HG03039 (cell line): ENCODE measurements around the gene GPR89B.
A peak's percentile ranks its signal among the peaks of the same experiment; 100 is the strongest.
"Not testable (repeated sequence)": the region's sequence is repeated elsewhere in the genome, so short reads cannot be mapped to it uniquely, and the experiment has no call there.

Source experiments
- ATAC-seq: cut with Tn5 transposase; IDR thresholded peaks from one replicate; pipeline ENCODE4 v1.9.1; 2021; ENCODE audit warnings: mild to moderate bottlenecking, moderate library complexity; ENCODE audit not compliant: unreplicated experiment

The GPR89B gene

DNA sequence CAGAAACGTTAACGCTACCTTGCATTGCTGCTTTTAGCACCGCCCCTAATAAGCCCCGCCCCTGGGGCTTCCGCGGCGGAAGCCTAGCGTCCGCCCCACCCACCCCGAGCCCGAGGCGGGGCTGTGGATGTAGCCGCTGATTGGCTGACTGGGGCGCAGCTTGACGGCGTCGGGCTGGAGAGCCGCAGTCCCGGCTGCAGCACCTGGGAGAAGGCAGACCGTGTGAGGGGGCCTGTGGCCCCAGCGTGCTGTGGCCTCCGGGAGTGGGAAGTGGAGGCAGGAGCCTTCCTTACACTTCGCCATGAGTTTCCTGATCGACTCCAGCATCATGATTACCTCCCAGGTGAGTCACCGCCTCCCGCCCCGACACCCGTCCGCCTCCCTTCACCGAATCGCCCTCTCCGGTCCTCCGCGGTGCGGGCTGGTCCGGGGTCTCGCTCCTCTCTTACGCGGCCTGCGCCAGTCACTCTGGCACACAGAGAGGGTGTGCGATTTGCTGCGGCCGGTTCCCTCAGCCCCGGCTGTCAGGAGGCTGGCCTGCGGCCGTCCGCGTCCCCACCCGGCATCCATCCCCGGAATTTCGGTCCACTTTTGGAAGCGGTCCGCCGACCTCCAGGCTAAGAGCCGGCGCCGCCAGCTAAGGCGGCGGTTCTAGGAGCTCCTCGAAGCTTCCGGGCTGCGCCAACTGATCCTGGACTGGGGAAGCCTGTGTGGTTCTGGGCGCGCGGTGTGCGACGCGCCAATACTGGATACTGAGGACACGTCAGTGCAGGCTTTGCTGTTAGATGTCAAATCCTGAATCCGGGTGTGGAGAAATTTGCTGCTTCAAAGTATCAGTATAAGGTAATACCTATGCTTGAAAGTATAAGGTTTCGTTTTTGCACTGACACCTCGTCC lies at the start of gene GPR89B:
Gene GPR89B (plus strand): TSS at position 185 of the 897 bp plus-strand sequence. CDS start 117 bp downstream, at position 302.
- ATAC-seq, result peak; percentile 93

DNA sequence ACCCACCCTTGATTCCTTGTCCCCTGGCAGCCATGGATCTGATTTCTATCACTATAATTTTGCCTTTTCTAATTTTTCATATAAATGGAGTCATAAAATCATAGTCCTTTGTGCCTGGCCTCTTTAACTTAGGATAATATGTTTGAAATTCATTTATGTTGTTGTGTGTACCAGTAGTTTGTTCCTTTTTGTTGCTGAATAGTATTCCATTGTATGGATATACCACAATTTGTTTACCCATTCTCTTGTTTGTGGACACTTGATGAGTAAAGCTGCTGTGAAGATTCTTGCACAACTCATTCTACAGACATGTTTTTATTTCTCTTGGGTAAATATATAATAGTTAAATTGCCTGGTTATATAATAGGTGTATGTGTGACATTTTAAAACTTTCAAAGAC lies 48.3 kb upstream of the GPR89B start:
- no peak for ATAC-seq

DNA sequence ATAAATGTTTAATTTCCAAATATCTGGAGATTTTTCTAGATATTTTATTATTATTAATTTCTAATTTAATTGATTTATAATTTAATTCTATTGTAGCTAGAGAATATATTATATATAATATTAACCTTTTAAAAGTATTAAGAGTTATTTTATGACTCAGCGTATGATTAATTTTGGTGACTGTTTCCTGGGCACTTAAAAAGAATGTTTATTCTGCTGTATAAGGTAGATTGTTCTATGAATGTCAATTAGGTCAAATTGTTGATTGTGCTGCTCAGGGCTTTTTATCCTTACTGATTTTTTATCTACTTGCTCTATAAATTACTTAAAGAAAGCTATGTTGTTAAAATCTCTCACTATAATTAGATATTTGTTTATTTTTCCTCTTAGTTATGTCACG lies 45.7 kb upstream of the GPR89B start:
- ATAC-seq, result no peak

DNA sequence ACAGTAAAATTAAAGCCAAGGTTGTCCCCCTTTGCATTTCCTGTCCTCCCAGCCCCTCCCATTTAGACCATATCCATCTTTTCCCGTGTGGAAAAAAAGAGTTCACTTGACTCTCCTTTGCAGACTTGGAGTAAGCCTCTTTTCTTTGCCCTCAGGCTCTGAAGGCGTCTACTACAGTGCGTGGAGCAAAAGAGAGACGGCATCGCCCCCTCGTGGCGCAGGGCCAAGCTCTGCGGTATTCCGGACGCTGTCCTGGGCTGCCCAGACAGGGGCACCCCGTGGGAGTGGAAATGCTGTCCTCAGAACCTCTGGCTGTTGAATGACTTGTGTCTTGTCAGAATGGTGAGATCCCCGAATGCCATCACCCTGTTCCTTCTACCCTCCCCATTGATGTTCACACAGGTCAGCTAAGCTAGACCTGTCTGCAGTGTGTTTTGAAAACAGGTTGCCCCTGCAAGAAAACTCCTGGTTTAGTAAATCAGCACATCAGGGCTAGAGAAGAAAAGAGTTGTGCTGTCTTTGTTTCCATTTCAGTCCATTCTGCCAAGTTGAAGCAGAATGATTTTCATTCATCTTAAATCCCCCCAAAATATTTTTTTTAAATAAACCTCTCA lies 37.9 kb upstream of the GPR89B start:
- no peak for ATAC-seq

DNA sequence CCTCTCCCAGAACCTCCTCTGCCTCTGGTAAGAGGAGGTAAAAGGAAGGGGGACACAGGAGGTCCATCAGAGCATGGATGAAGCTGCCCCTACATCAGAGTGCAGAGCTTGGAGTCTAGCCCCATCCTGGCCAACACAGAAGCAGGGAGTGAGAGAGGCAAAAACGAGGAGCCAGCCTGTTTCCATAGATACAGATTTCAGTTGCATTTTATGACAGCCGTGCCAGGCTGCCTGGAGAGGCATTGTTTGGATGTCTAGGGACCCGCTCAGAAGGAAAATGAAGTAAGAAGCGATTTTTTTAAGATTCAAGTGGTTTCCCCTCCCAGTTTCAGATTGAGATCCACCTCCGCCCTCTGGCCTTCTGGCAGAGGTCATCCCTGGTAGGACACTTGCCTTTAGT lies 37.1 kb upstream of the GPR89B start:
- no peak for ATAC-seq

DNA sequence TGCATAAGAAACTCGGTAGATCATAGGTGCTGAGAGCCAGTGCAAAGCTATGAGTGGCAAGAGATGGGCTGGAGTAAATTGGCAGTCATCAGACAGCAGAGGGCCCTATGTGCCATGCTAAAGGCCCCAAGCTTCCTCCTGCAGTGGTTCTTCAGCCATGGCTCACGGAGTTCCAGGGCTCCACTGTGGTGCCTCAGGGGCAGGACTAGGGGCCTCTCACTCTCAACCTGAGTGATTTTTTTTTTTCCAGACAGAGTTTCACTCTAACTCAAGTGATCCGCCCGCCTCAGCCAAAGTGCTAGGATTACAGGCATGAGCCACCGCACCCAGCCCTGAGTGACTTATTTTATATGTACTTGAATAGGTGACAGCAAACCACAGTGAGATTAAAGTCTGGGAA lies 36.0 kb upstream of the GPR89B start:
- ATAC-seq, result no peak

DNA sequence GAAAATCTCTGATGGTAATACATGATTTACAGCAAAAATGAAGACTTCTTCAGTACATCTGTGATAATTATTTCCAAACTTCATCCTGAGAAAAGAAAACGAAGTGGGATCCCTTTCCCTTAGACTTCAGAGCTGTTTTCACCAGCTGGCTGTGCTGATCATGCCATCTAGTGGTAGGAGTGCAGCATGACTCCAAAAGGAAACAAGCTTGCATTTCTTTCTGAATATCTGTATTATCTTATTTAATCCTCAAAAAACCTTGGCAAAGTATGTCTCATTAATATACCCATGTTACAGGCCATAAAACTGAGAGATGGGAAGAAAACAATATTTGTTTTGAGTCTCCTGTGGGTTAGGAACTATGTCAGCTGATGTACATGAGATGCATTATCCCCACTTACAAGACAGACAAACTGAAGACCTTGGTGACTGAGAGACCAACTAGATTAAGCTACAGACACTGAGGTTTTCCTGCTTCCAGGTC lies 35.4 kb upstream of the GPR89B start:
- ATAC-seq, result no peak

DNA sequence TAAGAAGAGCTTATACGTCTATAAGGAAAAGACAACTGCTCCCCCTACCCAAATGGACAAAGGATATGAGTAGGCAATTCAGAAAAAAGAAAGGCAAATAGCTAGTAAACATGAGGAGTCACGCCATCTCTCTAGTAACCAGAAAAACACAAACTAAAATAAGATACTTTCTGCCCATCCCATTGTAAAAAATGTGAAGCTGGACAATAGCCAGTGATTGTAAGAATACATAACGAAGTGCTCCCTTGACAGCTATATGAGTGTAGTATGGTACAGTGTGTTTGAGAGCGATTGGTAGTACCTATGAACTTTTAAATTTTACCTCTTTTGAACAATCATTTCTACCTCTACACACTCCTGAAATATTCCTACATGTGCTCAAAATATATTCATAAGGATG lies 33.1 kb upstream of the GPR89B start:
- ATAC-seq, result no peak

DNA sequence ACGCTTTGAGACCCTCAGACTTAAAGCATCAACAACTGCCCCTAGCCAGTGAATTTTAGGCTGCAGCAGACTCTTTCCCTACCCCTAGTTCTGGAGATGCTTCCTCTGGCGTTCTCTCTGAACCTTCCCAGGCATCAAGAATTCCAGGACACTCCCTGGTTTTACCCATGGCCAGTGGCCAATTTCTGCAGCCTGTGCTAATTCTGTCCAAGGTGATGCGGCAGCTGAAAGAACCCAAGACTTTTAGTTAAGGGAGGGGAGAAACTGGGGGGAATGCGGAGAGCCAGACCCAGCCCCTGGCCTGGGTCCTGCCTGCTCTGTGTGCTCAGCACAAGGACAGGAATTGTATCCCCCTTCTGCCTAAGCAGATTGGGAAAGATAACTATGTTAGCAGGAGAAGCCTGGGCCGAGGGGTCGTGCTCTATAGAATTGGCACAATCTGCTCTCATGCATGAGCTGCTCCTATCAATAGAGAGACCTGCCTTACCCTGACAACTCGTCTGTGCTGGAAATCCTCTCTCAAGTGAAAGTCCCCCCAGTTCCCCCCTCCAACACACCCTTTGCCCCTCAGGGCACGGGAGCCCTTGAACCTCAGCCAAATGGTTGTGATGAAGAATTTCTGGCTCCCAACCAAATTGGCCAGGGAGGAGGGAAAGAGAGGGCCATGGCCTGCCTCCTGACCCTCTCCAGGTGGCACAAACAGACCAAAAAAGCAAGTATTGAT lies 31.0 kb upstream of the GPR89B start:
- no peak for ATAC-seq

DNA sequence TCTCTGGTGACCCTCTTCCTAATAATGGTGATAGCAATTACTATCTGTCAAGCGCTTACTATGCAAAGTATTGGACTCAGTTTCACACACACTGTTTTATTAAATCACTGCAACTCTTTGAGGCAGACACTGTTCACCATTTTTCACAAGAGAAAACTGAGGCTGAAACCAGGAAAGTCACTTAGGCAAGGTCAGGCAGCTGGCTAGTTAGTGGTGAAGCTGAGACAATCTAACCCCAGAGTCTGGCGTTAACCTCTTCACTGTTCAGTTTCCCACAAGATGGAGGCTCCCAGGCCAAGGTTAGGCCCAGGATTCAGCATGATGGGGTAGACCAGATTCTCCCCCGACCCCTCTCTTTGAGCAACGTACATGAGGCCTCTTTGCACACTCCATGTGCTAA lies 30.4 kb upstream of the GPR89B start:
- ATAC-seq, result no peak

DNA sequence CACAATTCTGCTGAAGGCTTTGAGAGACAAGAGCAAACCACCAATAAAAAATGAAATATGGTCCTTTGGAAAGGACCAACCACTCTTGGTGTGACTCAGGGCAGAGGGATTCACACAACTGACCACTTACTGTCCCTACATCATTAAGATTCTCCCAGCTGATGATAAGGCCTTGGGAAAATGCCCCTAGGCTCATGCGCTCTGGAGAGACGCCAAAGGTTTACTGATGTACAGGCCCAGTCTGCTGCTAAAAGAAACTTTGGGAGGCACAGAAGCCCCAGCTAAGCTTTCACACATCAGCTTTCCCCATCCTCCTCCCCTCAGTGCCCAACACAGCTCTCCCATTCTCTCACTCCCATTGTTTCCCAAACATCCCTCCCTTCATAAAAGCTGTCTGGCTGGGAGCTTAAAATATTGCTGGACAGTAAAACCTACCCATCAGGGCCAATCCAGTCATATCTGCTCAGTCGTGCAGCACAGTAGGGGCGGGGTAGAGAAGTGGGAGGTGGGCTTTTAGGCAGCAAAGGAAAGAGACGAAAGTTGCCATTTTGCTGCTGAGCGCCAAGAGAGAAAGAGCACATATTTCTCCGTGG lies 25.9 kb upstream of the GPR89B start, which contains the start of gene GJA8:
Gene GJA8 (plus strand): TSS at position 543 of the 593 bp plus-strand sequence. CDS start 5,161 bp downstream, outside the sequence.
- no peak for ATAC-seq

DNA sequence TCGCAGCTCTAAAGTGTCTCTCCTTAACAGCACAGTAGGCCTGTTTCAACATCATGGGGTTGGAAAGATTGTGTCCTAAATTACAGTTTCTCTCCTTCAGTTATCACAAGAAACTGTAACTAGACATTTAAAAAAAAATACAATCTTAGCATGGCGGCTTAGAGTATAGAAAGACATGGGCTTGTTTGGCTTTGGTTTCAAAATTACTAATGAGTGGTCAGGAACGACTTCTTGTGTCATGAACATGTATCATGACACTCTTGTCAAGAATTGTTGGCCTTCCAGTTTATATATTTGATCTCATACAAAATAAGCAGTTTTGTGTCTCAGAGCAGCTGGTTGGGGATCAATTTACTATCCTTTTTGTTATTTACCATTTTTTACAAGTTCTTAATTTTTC lies 23.5 kb upstream of the GPR89B start:
- no peak for ATAC-seq

DNA sequence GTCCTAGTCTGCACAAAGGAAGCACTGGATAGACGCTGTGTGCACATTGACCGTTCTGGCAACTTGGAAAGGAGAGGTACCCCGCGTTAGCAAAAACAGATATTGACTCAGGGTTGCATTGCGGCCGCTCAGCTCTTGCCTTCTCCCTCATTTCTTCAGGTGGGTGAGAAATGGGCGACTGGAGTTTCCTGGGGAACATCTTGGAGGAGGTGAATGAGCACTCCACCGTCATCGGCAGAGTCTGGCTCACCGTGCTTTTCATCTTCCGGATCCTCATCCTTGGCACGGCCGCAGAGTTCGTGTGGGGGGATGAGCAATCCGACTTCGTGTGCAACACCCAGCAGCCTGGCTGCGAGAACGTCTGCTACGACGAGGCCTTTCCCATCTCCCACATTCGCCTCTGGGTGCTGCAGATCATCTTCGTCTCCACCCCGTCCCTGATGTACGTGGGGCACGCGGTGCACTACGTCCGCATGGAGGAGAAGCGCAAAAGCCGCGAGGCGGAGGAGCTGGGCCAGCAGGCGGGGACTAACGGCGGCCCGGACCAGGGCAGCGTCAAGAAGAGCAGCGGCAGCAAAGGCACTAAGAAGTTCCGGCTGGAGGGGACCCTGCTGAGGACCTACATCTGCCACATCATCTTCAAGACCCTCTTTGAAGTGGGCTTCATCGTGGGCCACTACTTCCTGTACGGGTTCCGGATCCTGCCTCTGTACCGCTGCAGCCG lies 20.3 kb upstream of the GPR89B start:
- no peak for ATAC-seq

DNA sequence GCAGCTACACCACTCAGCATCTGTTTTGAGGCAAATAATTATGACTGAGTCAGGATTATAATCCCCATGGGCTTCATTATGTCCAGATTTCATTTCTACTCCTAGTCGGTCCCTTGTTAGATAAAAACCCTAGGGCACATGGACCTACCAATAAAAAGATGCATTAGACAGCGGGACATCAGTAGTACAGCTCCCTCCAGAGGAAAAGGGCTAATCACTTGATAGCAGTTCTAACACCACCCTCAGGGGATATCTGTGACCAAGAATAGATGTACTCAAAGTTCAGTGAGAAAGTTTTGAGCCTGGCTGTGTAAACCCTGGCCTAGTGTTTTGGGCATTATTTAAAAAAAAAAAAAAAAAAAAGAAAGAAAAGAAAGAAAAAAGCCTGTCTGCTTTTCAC lies 15.7 kb upstream of the GPR89B start:
- no peak for ATAC-seq

DNA sequence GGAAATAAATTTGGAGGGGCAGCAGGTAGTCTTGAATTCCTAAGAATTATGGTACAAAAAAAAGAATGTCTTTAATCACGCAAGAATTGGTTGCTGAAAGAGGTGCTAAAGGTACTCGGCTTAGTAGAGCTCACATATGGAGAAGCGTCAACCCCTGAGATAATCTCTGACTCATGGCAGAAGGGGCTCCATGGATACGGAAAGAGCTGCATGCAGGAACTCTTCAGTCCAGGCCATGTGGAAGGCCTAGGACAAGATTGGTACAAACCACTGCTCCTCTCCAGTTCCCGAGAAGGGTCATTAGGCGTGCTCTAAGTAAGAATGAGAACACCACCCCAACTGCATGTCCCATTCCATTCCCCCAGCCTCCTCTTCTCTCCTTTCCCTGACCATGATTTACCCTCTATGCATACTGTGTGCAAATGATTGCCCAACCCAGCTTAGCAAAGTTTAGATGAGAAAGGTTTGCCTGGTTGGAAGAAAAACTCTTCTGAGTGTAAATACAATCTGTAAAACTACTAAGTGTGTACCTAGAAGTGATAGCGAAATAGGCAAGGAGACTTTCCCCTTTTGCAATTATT lies 14.8 kb upstream of the GPR89B start:
- ATAC-seq, result no peak

DNA sequence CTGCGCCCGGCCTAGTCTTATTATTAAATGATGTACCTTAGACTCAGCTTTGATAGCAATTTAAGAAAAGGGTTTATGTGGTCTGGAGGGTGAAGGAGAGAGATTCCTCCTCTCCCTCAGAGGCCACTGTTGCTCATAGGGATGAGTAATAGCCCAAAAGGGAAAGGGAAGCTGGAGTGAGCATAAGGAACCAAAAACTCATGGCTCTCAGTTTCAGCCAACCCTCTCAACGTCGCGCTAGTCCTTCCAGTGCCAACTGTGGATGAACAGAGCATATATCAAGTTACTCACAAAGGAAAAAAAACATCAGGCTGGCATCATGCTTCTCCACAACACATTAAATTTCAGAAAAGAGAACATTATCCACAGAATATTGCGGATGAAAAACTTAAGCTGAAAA lies 8.3 kb upstream of the GPR89B start:
- no peak for ATAC-seq

DNA sequence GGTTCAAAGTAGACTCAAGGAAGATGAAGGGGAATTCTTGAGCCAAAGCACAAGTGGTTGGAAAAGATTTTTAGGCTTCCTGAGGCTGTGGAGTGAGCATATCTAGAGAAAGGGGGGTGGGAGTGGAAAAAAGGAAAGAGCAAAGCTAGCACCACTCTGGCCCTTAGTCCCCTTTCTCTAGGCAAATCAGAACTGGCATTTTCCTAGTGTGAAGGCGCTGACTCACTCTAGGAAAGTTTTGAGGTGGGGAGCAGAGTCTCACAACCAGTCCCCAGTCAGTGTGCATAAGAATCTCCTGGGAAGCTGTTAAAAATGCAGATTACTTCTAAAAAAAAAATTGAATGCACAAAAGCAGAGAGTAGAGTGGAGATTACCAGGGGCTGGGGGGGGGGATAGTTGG lies 3.4 kb upstream of the GPR89B start:
- no peak for ATAC-seq

DNA sequence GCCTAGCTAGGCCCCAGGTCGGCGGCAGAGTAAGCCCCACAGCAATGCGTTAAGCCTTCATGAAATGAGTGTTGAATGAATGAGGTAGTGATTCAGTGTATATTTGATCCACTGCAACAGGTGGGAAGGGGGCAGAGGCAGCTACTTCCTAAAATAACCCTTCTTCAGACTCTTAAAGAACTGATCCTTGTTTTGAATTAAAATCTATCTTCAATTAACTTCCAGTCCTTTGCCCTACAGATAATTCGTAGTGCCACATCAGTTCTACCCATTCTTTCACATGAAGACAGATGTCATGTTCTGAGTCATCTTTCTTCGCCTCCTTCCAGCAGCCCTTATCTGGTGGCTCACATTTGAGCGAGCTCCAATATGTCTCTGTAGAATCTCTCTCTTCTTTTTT lies 1.0 kb upstream of the GPR89B start:
- ATAC-seq, result not testable (repeated sequence)

DNA sequence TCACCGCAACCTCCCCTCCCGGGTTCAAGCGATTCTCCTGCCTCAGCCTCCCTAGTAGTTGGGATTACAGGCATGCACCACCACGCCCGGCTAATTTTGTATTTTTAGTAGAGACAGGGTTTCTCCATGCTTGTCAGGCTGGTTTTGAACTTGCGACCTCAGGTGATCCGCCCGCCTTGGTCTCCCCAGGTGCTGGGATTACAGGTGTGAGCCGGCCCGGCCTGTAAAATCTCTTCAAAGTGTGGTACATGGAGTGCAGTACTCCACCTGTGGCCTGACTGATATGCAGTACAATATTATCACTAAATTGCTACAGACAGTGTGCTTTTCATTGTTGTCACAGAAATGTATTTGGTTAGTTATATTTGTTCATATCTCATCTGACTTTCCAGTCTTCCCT lies 531 bp upstream of the GPR89B start:
- not testable (repeated sequence) for ATAC-seq

DNA sequence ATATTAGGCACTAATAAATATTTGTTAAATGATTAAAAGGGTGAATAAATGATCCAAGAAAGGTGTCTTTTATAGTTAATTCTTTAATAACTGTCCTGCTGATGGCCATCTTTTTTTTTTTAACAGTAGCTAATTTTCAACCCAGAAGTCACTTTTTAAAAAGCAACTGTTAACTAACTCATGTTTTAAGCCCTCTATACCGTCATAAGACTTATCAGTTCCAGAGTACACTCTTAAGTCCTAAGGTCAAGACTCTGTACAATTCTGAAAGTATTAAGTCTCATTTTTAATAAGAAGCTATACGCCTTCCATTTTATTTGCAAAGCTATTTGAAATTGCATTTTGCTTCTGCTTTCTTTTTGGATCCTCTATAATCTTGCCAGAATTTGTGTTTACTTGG lies 2.9 kb downstream of the GPR89B start:
- ATAC-seq, result not testable (repeated sequence)
